ENCODE data around the gene LIN7B.
"Not testable (repeated sequence)": the region's sequence is repeated elsewhere in the genome, so short reads cannot be mapped to it uniquely, and the experiment has no call there.

DNA sequence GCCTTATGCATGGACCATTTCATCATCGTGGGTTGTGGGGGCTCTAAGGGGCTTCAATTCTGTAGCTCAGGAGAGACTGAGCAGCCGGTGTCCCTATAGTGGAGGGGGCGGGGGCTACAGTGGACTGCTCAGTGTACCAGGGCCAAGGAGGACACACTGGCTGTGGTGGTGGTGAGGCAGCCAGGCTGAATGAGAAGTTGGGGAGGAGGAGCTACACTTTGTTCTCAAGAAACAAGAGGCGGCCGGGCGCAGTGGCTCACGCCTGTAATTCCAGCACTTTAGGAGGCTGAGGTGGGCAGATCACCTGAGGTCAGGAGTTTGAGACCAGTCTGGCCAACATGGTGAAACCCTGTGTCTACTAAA lies 32.2 kb downstream of the LIN7B start:
- TF ChIP-seq, protein P1, sequence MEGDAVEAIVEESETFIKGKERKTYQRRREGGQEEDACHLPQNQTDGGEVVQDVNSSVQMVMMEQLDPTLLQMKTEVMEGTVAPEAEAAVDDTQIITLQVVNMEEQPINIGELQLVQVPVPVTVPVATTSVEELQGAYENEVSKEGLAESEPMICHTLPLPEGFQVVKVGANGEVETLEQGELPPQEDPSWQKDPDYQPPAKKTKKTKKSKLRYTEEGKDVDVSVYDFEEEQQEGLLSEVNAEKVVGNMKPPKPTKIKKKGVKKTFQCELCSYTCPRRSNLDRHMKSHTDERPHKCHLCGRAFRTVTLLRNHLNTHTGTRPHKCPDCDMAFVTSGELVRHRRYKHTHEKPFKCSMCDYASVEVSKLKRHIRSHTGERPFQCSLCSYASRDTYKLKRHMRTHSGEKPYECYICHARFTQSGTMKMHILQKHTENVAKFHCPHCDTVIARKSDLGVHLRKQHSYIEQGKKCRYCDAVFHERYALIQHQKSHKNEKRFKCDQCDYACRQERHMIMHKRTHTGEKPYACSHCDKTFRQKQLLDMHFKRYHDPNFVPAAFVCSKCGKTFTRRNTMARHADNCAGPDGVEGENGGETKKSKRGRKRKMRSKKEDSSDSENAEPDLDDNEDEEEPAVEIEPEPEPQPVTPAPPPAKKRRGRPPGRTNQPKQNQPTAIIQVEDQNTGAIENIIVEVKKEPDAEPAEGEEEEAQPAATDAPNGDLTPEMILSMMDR (IDR thresholded peaks at IDR 0.05) = not testable (repeated sequence)
- not testable (repeated sequence) for TF ChIP-seq EP300, POLR2A (IDR thresholded peaks at IDR 0.05)

All from tibial nerve (tissue), 4 donors.